Stimulated activated naive CD4-positive, alpha-beta T cell treated with Interleukin-2 at 50 U/mL for 16 hours (primary cell): Measurements from ENCODE around the gene WRNIP1.
A peak's percentile ranks its signal among the peaks of the same experiment; 100 is the strongest.
"Not testable (repeated sequence)": the region's sequence is repeated elsewhere in the genome, so short reads cannot be mapped to it uniquely, and the experiment has no call there.

Source experiments
- DNase-seq: peaks from one replicate; lab custom pipeline; 2025; lab: John Stamatoyannopoulos, UW

WRNIP1 gene

GRCh38 chr6:2741756-2742155 is 23.4 kb upstream of the WRNIP1 start:
- DNase-seq: no peak

GRCh38 chr6:2743280-2744208 is 21.6 kb upstream of the WRNIP1 start:
- no peak for DNase-seq

- DNase-seq: no peak
Measured at GRCh38 chr6:2744209-2744771, 20.9 kb upstream of the WRNIP1 start.

GRCh38 chr6:2744778-2745177 is 20.4 kb upstream of the WRNIP1 start:
- no peak for DNase-seq

GRCh38 chr6:2745246-2745645 is 19.9 kb upstream of the WRNIP1 start:
- no peak for DNase-seq

- no peak for DNase-seq
Measured at GRCh38 chr6:2746557-2747061, 18.6 kb upstream of the WRNIP1 start.

GRCh38 chr6:2748183-2748582 is 17.0 kb upstream of the WRNIP1 start:
- DNase-seq: no peak

- DNase-seq: peak; percentile 36
Measured at GRCh38 chr6:2749969-2750600, 15.1 kb upstream of the WRNIP1 start.

- no peak for DNase-seq
Measured at GRCh38 chr6:2750832-2751231, 14.4 kb upstream of the WRNIP1 start, which contains the start of gene MYLK4. MYLK4 (minus strand) TSS chr6:2750922; CDS start chr6:2749294, 1,628 bp downstream.

GRCh38 chr6:2751871-2752270 is 13.3 kb upstream of the WRNIP1 start:
- DNase-seq: no peak

- DNase-seq: no peak
Measured at GRCh38 chr6:2752477-2753109, 12.6 kb upstream of the WRNIP1 start.

GRCh38 chr6:2753110-2753489 is 12.1 kb upstream of the WRNIP1 start:
- DNase-seq: no peak

GRCh38 chr6:2753743-2754142 is 11.4 kb upstream of the WRNIP1 start:
- no peak for DNase-seq

- DNase-seq: no peak
Measured at GRCh38 chr6:2754393-2754792, 10.8 kb upstream of the WRNIP1 start.

- no peak for DNase-seq
Measured at GRCh38 chr6:2754911-2755310, 10.3 kb upstream of the WRNIP1 start.

- DNase-seq: no peak
Measured at GRCh38 chr6:2755456-2755855, 9.7 kb upstream of the WRNIP1 start.

- DNase-seq: no peak
Measured at GRCh38 chr6:2756241-2756640, 9.0 kb upstream of the WRNIP1 start.

GRCh38 chr6:2756687-2757224 is 8.4 kb upstream of the WRNIP1 start:
- no peak for DNase-seq

GRCh38 chr6:2758980-2759379 is 6.2 kb upstream of the WRNIP1 start:
- DNase-seq: no peak

GRCh38 chr6:2760882-2761842 is 4.0 kb upstream of the WRNIP1 start:
- no peak for DNase-seq

- not testable (repeated sequence) for DNase-seq
Measured at GRCh38 chr6:2762868-2763267, 2.3 kb upstream of the WRNIP1 start.
